Upper lobe of left lung (tissue), 6 donors: ENCODE data around the gene TMTC1. TPM values are rescaled to one million over a fixed set of nuclear protein-coding genes. Genes with fewer than 3 reads are reported as not detected.
A peak's percentile ranks its signal among the peaks of the same experiment; 100 is the strongest.

Experiments
- ATAC-seq, 2 donors: fragments of 200-7000 bp; cut with Tn5 transposase; one replicate each; pipeline ENCODE4 v1.9.1; 2022; ENCODE audit warnings: mild to moderate bottlenecking in 2 of 2, moderate library complexity in 2 of 2; ENCODE audit not compliant: low FRiP score in 2 of 2
- DNase-seq, 2 donors: peaks; one replicate each; pipeline ENCODE4 v3.0.0-alpha.2; 2019 to 2020
- H3K27ac ChIP-seq, 4 donors: fragments of 200-600 bp; sonication (generic); one replicate each; pipeline ENCODE4 v1.5.1; 2016 to 2019
- H3K27me3 ChIP-seq, 4 donors: fragments of 200-600 bp; sonication (generic); one replicate each; pipeline ENCODE4 v1.5.1; 2017 to 2019
- H3K36me3 ChIP-seq, 4 donors: fragments of 200-600 bp; sonication (generic); one replicate each; pipeline ENCODE4 v1.5.1; 2016 to 2019
- H3K4me1 ChIP-seq, 4 donors: fragments of 200-600 bp; sonication (generic); one replicate each; pipeline ENCODE4 v1.5.1; 2018 to 2019
- H3K4me3 ChIP-seq, 4 donors: fragments of 200-600 bp; sonication (generic); one replicate each; pipeline ENCODE4 v1.5.1; 2017 to 2019; ENCODE audit warnings: mild to moderate bottlenecking in 2 of 4, moderate library complexity in 1 of 4
- H3K9me3 ChIP-seq, 4 donors: fragments of 200-600 bp; sonication (generic); one replicate each; pipeline ENCODE4 v1.5.1; 2018 to 2019
- CTCF ChIP-seq, 6 experiments: fragments of 450-650 bp in 4 of 6; fragments of 200-600 bp in 2 of 6; sonication (generic) in 2 of 6; IDR thresholded peaks; one replicate each; pipeline ENCODE4 v1.5.1; 2016 to 2019; ENCODE audit warnings: antibody characterized with exemption in 6 of 6
- EP300 ChIP-seq, 4 donors: sonication (generic); formaldehyde crosslinking; IDR thresholded peaks; one replicate each; pipeline ENCODE4 v1.5.1; 2017; ENCODE audit warnings: antibody characterized with exemption in 4 of 4, control low read depth in 2 of 4
- POLR2A ChIP-seq, 4 donors: fragments of 450-650 bp; IDR thresholded peaks; one replicate each; pipeline ENCODE4 v1.5.1; 2016 to 2017; ENCODE audit warnings: antibody characterized with exemption in 4 of 4, mild to moderate bottlenecking in 2 of 4
- POLR2AphosphoS5 ChIP-seq, 2 donors: sonication (generic); formaldehyde crosslinking; IDR thresholded peaks; one replicate each; pipeline ENCODE4 v1.5.1; 2017; ENCODE audit warnings: antibody characterized with exemption in 2 of 2
- WGBS, 2 donors: methylation state at CpG; one replicate each; pipeline ENCODE4 v1.1.5; 2017 to 2018; 5-methylcytosine and 5-hydroxymethylcytosine counted together
- total RNA-seq, 6 donors: library from RNA; depleted of rRNA in 4 of 6; stranded (reverse); fragments of >200 nt in 4 of 6; gene quantifications; one replicate each; pipeline versions ENCODE4 v1.1.0 to v1.2.1, GENCODE V29; 2016 to 2021
- donor health status: DM: no; HTN: no; CAD: no; lungs with moderate emphysema.
- donor health status: DM: no; HTN: yes; CAD: no; lungs with severe emphysema.

TMTC1 gene
- total RNA-seq, 6 donors from 2014 or later = 25.1 to 39.3 (median 29.7) TPM

GRCh38 chr12:29610473-29611170, 173.1 kb downstream of the TMTC1 start:
- DNase-seq (no peak), ATAC-seq (no peak)
- Histone ChIP-seq H3K27me3 (no peaks in the 10 kb centered on the region), H3K4me1 (peaks cover 0 to 6% (median 2%) of the 10 kb centered on the region in 4 donors), H3K36me3 (no peaks in the 10 kb centered on the region), H3K4me3 (no peak overlapping the region), H3K9me3 (no peaks in the 10 kb centered on the region), H3K27ac (no peak overlapping the region)
- TF ChIP-seq CTCF (IDR thresholded peaks at IDR 0.05) (no peak), POLR2A (IDR thresholded peaks at IDR 0.05) (no peak), POLR2AphosphoS5 (IDR thresholded peaks at IDR 0.05) (no peak), EP300 (IDR thresholded peaks at IDR 0.05) (no peak)
- 74 to 77% methylated on average over 7 of the region's 7 CpGs for WGBS, 2 donors

- H3K27me3 ChIP-seq = no peaks in the 10 kb centered on the region
- TF ChIP-seq EP300 (IDR thresholded peaks at IDR 0.05) (no peak), POLR2A (IDR thresholded peaks at IDR 0.05) (no peak), CTCF (IDR thresholded peaks at IDR 0.05) (no peak), POLR2AphosphoS5 (IDR thresholded peaks at IDR 0.05) (no peak)
- no peaks in the 10 kb centered on the region for H3K9me3 ChIP-seq
- H3K36me3 ChIP-seq = no peaks in the 10 kb centered on the region
- 58 to 61% methylated on average over 12 of the region's 12 CpGs for WGBS, 2 donors
- H3K27ac ChIP-seq = peak overlapping the region in 1 of 4 donors; percentile 15
- ATAC-seq (no peak), DNase-seq (no peak)
- no peak overlapping the region for H3K4me3 ChIP-seq
- peaks cover 0 to 6% (median 2%) of the 10 kb centered on the region in 4 donors for H3K4me1 ChIP-seq
These were observed 174.1 kb downstream of the TMTC1 start for GRCh38 chr12:29609431-29610215.

- Histone ChIP-seq H3K9me3 (no peaks in the 10 kb centered on the region), H3K4me1 (peaks cover 0 to 6% (median 2%) of the 10 kb centered on the region in 4 donors), H3K4me3 (no peak overlapping the region), H3K36me3 (no peaks in the 10 kb centered on the region), H3K27ac (no peak overlapping the region), H3K27me3 (no peaks in the 10 kb centered on the region)
- TF ChIP-seq POLR2A (IDR thresholded peaks at IDR 0.05) = no peak
- TF ChIP-seq EP300 (IDR thresholded peaks at IDR 0.05) = no peak
- no peak for TF ChIP-seq POLR2AphosphoS5 (IDR thresholded peaks at IDR 0.05)
- TF ChIP-seq CTCF (IDR thresholded peaks at IDR 0.05) = no peak
- no peak for ATAC-seq
- 60 to 74% methylated on average over 7 of the region's 7 CpGs for WGBS, 2 donors
- no peak for DNase-seq
These were observed 175.2 kb downstream of the TMTC1 start for GRCh38 chr12:29608581-29608980.

GRCh38 chr12:29599381-29599780, 184.4 kb downstream of the TMTC1 start:
- Histone ChIP-seq H3K27ac (no peak overlapping the region), H3K36me3 (no peaks in the 10 kb centered on the region), H3K9me3 (no peaks in the 10 kb centered on the region), H3K4me3 (no peak overlapping the region), H3K4me1 (no peaks in the 10 kb centered on the region), H3K27me3 (no peaks in the 10 kb centered on the region)
- no peak for DNase-seq
- 74 to 82% methylated on average over 3 of the region's 3 CpGs for WGBS, 2 donors
- no peak for TF ChIP-seq EP300 (IDR thresholded peaks at IDR 0.05)
- no peak for TF ChIP-seq POLR2A (IDR thresholded peaks at IDR 0.05)
- no peak for TF ChIP-seq CTCF (IDR thresholded peaks at IDR 0.05)
- TF ChIP-seq POLR2AphosphoS5 (IDR thresholded peaks at IDR 0.05) = no peak
- ATAC-seq = peak in 1 of 2 donors; percentile 81
